T1000 (cell line): Measurements from ENCODE around the gene DAD1.

Source experiments
- DNase-seq: peaks from one replicate; lab custom pipeline; 2025; ENCODE audit warnings: mixed read lengths; lab: John Stamatoyannopoulos, UW

Gene DAD1

DNA sequence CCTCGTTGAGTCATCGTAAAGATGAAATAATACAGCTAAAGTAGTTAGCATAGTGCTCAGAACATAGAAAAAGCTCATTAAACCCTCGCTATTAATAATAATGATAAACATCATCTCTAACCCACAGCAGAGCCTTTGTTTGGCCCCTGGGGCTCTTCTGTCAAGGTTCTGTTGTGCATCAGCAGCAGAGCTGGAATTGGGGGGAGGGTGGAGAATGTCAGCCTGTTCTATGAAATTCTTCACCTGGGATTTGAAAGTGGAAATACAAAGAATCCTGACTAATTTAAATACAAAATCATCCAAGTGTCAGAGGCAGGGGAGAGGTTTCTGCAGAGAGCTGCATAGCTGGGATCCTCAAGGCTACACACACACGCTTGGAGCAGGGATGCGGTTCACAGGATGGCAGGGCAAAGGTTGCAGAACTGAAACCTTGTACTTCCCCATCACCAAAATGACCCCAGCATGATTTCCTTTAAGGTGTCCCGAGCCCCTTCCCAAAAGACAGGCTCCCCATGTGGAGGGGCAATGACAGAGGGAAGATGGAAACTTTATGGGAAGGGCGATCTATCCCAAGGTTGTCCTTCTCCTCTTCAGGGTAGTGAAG is 71.8 kb downstream of the DAD1 start:
- no peak for DNase-seq

DNA sequence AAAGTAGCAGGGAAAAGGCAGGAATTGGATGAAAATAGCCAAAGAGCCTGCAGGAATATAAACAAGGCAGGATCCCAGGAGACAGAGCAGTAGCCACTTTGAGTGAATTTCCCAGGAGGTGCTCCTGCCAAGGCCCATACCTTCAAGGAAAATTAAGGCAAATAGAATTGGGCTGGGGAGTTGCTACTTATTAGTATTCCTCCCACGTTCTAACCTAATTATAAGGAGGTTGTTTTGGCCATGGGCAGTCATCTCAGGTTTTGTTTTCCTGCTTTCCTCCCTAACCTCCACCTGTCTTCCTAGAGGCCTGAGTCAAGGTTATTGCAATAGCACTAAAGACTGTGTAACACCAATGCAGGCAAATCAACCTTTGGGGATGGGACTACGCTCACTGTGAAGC is 73.1 kb downstream of the DAD1 start:
- no peak for DNase-seq
